A549 treated with GW870086 at 1 μM for 4 hours (cell line): ENCODE results near the gene SYNPO2. TPM values are rescaled to one million over a fixed set of nuclear protein-coding genes. Genes with fewer than 3 reads are reported as not detected.

Experiments
- total RNA-seq: library from RNA; stranded (reverse); fragments of 200-300 nt; extraction: Qiagen RNA extraction; gene quantifications from 5 replicates; pipeline ENCODE4 v1.2.3, GENCODE V29; 2022; ENCODE audit warnings: low read depth

Gene SYNPO2, protein sequence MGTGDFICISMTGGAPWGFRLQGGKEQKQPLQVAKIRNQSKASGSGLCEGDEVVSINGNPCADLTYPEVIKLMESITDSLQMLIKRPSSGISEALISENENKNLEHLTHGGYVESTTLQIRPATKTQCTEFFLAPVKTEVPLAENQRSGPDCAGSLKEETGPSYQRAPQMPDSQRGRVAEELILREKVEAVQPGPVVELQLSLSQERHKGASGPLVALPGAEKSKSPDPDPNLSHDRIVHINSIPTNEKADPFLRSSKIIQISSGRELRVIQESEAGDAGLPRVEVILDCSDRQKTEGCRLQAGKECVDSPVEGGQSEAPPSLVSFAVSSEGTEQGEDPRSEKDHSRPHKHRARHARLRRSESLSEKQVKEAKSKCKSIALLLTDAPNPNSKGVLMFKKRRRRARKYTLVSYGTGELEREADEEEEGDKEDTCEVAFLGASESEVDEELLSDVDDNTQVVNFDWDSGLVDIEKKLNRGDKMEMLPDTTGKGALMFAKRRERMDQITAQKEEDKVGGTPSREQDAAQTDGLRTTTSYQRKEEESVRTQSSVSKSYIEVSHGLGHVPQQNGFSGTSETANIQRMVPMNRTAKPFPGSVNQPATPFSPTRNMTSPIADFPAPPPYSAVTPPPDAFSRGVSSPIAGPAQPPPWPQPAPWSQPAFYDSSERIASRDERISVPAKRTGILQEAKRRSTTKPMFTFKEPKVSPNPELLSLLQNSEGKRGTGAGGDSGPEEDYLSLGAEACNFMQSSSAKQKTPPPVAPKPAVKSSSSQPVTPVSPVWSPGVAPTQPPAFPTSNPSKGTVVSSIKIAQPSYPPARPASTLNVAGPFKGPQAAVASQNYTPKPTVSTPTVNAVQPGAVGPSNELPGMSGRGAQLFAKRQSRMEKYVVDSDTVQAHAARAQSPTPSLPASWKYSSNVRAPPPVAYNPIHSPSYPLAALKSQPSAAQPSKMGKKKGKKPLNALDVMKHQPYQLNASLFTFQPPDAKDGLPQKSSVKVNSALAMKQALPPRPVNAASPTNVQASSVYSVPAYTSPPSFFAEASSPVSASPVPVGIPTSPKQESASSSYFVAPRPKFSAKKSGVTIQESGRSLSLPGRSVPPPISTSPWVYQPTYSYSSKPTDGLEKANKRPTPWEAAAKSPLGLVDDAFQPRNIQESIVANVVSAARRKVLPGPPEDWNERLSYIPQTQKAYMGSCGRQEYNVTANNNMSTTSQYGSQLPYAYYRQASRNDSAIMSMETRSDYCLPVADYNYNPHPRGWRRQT
- total RNA-seq: 0.73 to 1.3 TPM (median 1.1 TPM) in 5 replicates

DNA sequence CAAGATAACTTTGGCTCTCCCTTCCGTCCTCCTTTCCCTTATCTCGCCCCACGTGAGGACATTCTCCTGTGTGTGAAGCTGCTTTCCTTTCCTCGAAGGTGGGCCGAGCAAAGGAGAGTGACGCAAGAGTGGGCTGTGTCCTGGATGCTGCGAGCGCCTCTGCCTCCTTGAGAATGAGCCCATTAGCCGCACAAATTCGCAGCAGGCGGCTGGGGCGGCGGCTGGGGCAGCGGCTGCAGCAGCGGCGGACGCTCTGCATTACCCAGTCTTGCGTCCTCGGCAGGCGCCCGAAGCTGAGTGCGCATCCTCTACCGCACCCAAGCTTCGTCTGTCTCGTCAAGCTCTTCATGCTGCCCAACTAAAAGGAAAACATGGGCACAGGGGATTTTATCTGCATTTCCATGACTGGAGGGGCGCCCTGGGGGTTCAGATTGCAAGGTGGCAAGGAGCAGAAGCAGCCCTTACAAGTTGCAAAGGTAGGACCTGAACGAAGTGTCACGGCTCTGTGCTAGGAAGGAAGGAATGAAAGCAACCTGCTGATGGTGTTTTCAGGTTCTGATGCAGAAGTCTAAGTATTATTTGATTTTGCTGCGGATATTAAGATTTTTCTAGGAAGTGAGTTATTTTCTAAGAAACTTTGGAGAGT is at the start of gene SYNPO2:
TSS of gene SYNPO2 (plus strand) at position 189 of the 646 bp plus-strand sequence. CDS start at position 372, 183 bp downstream.

Other genes starting within 250 kb of the SYNPO2 start
- gene METTL14, start 203.5 kb upstream of the SYNPO2 start, total RNA-seq: 13.0 to 19.5 TPM (median 14.9 TPM) in 5 replicates
- 13.9 to 18.7 TPM (median 15.7 TPM) in 5 replicates for gene SEC24D, start 52.7 kb upstream of the SYNPO2 start, total RNA-seq
- gene MYOZ2, start 247.0 kb downstream of the SYNPO2 start, total RNA-seq: not detected in 5 replicates